GM12874 (cell line): Measurements from ENCODE around the gene NHERF2.

ENCODE experiments used
- TF ChIP-seq, protein P1 (sequence below): IDR thresholded peaks from 2 replicates; pipeline ENCODE4 v1.5.1; 2011; ENCODE audit warnings: low read depth, mild to moderate bottlenecking, control low read depth, low read length, moderate library complexity; ENCODE audit not compliant: insufficient read depth

Gene NHERF2

DNA sequence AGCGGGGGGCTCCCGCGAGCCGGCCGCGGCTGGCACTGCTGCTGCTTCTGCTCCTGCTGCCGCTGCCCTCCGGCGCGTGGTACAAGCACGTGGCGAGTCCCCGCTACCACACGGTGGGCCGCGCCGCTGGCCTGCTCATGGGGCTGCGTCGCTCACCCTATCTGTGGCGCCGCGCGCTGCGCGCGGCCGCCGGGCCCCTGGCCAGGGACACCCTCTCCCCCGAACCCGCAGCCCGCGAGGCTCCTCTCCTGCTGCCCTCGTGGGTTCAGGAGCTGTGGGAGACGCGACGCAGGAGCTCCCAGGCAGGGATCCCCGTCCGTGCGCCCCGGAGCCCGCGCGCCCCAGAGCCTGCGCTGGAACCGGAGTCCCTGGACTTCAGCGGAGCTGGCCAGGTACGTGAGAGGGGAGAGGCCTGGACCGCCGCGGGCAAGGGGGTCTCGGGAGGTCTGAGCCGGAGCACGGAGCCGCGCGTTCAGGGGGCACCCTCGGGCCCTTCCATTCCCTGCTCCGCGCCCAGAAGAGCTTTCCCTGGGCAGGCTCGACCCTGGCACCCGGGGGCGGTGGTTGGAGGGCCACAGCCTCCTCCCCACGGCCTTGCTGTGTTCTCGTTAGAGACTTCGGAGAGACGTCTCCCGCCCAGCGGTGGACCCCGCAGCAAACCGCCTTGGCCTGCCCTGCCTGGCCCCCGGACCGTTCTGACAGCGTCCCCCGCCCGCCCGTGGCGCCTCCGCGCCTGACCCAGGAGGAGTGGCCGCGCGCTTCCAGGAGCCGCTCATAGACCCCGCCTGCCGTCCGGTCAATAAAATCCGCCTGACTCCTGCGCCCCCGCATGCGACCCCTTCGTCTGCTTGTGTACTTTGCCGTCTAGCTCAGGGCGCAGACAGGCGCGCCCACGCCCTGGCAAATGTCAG lies 6.5 kb upstream of the NHERF2 start:
- TF ChIP-seq, protein P1, sequence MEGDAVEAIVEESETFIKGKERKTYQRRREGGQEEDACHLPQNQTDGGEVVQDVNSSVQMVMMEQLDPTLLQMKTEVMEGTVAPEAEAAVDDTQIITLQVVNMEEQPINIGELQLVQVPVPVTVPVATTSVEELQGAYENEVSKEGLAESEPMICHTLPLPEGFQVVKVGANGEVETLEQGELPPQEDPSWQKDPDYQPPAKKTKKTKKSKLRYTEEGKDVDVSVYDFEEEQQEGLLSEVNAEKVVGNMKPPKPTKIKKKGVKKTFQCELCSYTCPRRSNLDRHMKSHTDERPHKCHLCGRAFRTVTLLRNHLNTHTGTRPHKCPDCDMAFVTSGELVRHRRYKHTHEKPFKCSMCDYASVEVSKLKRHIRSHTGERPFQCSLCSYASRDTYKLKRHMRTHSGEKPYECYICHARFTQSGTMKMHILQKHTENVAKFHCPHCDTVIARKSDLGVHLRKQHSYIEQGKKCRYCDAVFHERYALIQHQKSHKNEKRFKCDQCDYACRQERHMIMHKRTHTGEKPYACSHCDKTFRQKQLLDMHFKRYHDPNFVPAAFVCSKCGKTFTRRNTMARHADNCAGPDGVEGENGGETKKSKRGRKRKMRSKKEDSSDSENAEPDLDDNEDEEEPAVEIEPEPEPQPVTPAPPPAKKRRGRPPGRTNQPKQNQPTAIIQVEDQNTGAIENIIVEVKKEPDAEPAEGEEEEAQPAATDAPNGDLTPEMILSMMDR, result no peak

DNA sequence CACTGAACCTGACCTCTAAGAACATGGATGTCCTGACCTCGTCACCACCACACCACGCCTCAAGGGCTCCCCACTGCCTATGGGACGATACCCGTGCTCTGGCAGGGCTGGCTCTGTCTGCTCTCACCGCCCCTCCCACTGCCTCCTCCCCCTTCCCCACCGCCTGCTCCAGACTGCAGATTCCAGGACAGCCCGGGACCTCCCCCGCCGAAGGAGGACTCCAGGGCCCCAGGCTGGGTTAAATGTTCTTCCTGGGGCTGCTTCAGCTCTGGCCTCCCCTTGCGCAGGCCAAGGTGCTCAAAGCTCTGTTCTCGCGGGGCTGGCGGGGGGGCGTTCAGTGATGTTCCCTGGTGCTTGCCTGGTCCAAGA lies 4.0 kb upstream of the NHERF2 start:
- TF ChIP-seq, protein P1, result no peak

DNA sequence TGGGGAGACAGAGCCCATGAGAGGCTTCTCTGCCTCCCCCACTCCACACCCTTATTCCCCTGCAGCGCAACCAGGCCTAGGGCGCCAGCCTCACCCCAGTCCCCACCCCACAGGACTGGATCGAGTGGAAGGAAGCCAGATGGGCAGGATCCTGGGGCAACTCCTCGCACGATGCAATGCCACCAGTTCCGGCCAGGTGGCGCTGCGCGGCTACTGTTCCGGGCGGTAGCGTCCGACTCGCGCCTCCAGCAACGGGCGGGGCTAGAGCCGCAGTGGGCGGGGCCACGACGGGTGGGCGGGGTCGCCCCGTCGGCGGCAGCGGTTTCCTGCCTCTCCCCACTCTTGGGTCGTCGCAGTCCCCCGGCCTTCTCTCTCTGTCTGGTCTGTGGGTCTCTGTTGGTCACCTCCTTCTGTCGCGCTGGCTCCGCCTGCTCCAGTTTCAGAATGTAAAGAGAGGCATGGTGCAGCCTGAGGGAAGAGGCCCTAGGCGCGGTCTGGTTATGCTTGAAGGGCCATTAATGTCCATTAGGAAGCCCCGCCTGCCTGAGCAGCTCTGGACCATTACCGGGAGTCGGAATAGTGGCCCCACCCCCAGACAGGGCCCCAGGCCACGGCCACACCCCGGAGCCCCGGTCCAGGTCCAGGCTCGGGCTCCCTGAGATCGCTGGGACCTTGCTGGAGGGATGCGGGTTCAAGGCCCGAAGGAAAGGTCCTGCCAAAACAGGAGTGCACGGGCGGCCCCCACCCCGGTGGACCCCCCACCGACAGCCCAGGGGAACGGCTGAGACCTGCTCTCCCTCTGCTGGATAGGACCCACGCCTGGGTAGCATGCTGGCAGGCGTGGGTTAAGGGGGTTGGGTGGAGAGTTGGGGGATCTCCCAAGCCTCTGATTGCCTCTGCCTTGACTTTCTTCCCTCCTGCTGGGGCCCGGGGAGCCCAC lies 3.3 kb upstream of the NHERF2 start:
- TF ChIP-seq, protein P1, result peak; percentile 99

DNA sequence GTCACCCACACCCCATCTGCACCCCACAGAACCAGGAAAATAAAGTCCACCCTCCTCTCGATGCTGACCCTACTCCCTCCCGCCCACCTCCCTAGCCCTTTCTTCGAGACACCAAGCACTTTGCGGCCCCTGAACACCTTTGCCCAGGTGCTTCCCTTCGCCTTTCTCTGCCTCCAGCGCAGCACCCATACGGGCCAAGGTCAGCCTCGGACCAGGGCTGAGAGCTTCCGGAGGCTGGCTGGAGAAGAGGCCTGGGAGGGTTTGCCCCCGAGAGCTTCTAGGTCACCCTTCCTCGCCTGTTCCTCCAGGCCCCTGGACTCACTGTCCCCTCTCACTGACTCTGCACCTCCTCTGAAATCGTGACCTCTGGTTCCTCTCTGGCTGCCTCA lies 2.7 kb upstream of the NHERF2 start:
- TF ChIP-seq, protein P1, result no peak

DNA sequence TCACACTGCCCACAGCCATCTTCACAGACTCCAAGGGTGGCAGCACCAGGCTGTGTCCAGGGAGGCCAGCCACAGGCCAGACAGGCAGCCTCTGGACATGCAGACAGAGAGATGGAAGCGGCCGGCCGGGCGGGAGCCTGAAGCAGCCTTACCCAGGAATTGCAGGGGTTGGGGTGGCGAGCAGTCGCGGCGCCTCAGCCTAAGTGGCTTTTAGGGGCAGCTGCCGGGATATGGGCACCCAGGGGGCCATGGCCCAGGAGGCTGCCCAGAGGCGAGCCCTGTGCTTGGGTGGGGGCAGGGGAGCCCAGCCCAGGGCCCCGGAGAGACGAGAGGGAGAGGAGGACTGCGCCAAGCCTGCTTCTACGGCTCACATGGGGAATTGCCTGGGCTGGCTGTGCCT lies 1.5 kb upstream of the NHERF2 start:
- TF ChIP-seq, protein P1, result no peak

DNA sequence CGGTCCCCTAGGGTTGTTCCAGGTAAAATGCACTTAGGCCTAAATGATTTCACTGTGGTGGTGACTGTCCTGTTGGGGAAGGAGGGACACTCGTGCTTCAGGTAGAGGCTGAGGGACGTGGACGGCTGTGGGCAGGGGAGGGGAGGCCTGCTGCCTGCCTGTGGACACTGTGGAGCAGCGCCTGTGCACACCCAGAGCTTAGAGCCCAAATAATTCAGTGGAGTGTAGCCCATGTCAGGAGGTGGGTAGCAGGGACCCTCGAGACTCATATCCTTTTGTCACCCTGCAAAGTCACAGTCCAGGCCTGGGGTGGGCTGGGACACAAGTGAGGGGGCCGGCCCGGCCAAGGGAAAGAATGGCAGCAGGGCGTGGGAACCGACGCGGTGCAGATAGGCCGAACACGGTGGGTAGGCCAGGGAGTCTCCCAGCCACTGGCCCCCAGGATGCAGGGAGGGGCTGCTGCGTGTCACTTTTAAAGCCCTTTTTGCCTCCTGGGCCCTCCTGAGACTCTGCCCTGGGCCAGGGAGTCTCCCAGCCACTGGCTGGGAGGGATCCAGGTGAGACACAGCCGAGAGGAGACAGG lies 733 bp upstream of the NHERF2 start:
- TF ChIP-seq, protein P1, result no peak
